ENCODE data around the gene CFAP299.

Gene CFAP299

GRCh38 chr4:80302616-80303223, 32.8 kb upstream of the CFAP299 start:
- Histone ChIP-seq H3K4me2 (ENCODE audit: low read length) (no peak overlapping the region), H3K27me3 (ENCODE audit: control insufficient read depth, low read length) (peaks cover 7% of the 10 kb centered on the region; the same call in 1 of the 2 replicates), H3K4me1 (ENCODE audit: control insufficient read depth, low read length) (no peaks in the 10 kb centered on the region), H3F3A (ENCODE audit: control insufficient read depth, insufficient read depth) (no peaks in the 10 kb centered on the region), H3K36me3 (ENCODE audit: control insufficient read depth, low read length) (no peaks in the 10 kb centered on the region), H4K20me1 (ENCODE audit: control insufficient read depth, insufficient read depth, low read depth, low read length) (no peaks in the 10 kb centered on the region), H3K27ac (ENCODE audit: low read depth, low read length) (no peak overlapping the region), H3K79me2 (ENCODE audit: control insufficient read depth, low read length) (no peaks in the 10 kb centered on the region), H3K4me3 (ENCODE audit: low read length) (no peak overlapping the region), H3K9me3 (ENCODE audit: control insufficient read depth, insufficient read depth, low read length) (peaks cover 3% of the 10 kb centered on the region; the same call in 1 of the 2 replicates), H3K9me2 (replicated peaks; ENCODE audit: control insufficient read depth, low read length) (no peaks in the 10 kb centered on the region)
- TF ChIP-seq EZH2phosphoT487 (IDR thresholded peaks at IDR 0.05; ENCODE audit: borderline replicate concordance, low read length) (no peak), CTCF (IDR thresholded peaks at IDR 0.05; ENCODE audit: low read depth, low read length, poor library complexity, severe bottlenecking) (no peak)

- TF ChIP-seq CTCF (IDR thresholded peaks at IDR 0.05; ENCODE audit: low read depth, low read length, poor library complexity, severe bottlenecking): no peak
- TF ChIP-seq EZH2phosphoT487 (IDR thresholded peaks at IDR 0.05; ENCODE audit: borderline replicate concordance, low read length): no peak
- Histone ChIP-seq H4K20me1 (ENCODE audit: control insufficient read depth, insufficient read depth, low read depth, low read length) (no peaks in the 10 kb centered on the region), H3K4me3 (ENCODE audit: low read length) (no peak overlapping the region), H3K9me2 (replicated peaks; ENCODE audit: control insufficient read depth, low read length) (no peaks in the 10 kb centered on the region), H3K27ac (ENCODE audit: low read depth, low read length) (no peak overlapping the region), H3K27me3 (ENCODE audit: control insufficient read depth, low read length) (peaks cover 7% of the 10 kb centered on the region; the same call in 1 of the 2 replicates), H3K36me3 (ENCODE audit: control insufficient read depth, low read length) (no peaks in the 10 kb centered on the region), H3K4me1 (ENCODE audit: control insufficient read depth, low read length) (no peaks in the 10 kb centered on the region), H3K9me3 (ENCODE audit: control insufficient read depth, insufficient read depth, low read length) (peaks cover 3% of the 10 kb centered on the region; the same call in 1 of the 2 replicates), H3K4me2 (ENCODE audit: low read length) (no peak overlapping the region), H3K79me2 (ENCODE audit: control insufficient read depth, low read length) (no peaks in the 10 kb centered on the region), H3F3A (ENCODE audit: control insufficient read depth, insufficient read depth) (no peaks in the 10 kb centered on the region)
Observed at GRCh38 chr4:80305466-80305865, 30.1 kb upstream of the CFAP299 start.

GRCh38 chr4:80306260-80306659, 29.3 kb upstream of the CFAP299 start:
- Histone ChIP-seq H3K4me2 (ENCODE audit: low read length) (no peak overlapping the region), H3K9me2 (replicated peaks; ENCODE audit: control insufficient read depth, low read length) (no peaks in the 10 kb centered on the region), H3K4me3 (ENCODE audit: low read length) (no peak overlapping the region), H3F3A (ENCODE audit: control insufficient read depth, insufficient read depth) (no peaks in the 10 kb centered on the region), H3K27ac (ENCODE audit: low read depth, low read length) (no peak overlapping the region), H3K4me1 (ENCODE audit: control insufficient read depth, low read length) (no peaks in the 10 kb centered on the region), H3K79me2 (ENCODE audit: control insufficient read depth, low read length) (no peaks in the 10 kb centered on the region), H3K9me3 (ENCODE audit: control insufficient read depth, insufficient read depth, low read length) (peaks cover 3% of the 10 kb centered on the region; the same call in 1 of the 2 replicates), H4K20me1 (ENCODE audit: control insufficient read depth, insufficient read depth, low read depth, low read length) (no peaks in the 10 kb centered on the region), H3K36me3 (ENCODE audit: control insufficient read depth, low read length) (no peaks in the 10 kb centered on the region), H3K27me3 (ENCODE audit: control insufficient read depth, low read length) (peaks cover 7% of the 10 kb centered on the region; the same call in 1 of the 2 replicates)
- TF ChIP-seq CTCF (IDR thresholded peaks at IDR 0.05; ENCODE audit: low read depth, low read length, poor library complexity, severe bottlenecking): no peak
- no peak for TF ChIP-seq EZH2phosphoT487 (IDR thresholded peaks at IDR 0.05; ENCODE audit: borderline replicate concordance, low read length)

Measured in DOHH2 (cell line).